Stimulated activated CD4-positive, alpha-beta T cell treated with anti-CD3 and anti-CD28 coated beads, Interleukin-2, amount 100 ng/mL, for 24 hours (primary cell): ENCODE measurements around the gene CLCN1.
"Not testable (repeated sequence)": the region's sequence is repeated elsewhere in the genome, so short reads cannot be mapped to it uniquely, and the experiment has no call there.

Source experiments
- DNase-seq, 2 donors: peaks; one replicate each; pipeline ENCODE4 v3.0.0-alpha.2; 2020

CLCN1 gene

GRCh38 chr7:143315776-143316175, at the start of gene CLCN1:
CLCN1 (plus strand) TSS chr7:143316111; CDS start chr7:143316213, 102 bp downstream.
- no peak for DNase-seq

DNA sequence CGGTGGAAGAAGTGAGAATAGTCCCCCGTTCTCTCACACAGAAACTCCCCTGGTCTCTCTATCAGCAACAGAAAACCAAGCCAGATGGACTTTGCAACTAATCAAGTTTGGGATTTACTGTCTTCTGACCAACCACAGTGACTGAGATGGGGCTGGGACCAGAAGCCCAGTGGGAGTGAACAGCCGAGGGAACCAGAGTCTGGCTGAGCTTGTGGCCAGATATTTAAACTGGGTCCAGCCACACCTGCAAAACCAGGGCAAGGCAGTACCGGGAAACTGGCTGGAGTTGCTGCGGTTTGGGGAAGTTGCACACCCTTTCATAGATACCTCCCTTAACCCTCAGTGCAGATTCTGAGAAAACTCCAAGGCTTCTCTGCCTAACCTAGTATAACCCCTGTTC, 46.7 kb upstream of the CLCN1 start:
- peak in 1 of 2 donors; percentile 15 for DNase-seq

DNA sequence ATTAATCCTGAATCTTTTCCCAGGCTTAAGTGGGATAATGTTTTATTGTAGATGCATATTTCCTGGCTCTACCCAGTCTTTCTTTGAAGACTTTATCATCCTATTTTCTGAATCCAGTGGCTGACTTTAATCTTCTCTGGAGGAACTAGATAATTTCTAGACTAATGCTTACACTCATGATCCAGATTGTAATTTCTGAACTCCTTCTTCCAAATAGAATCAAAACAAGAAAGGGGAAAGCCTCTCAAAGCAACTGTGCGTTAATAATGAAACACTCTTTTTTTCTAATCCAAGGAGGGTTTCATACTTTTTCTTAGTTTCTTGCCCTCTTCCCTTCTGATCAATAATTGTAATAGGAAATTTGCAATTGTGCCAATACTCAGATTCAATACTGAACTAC, 44.7 kb upstream of the CLCN1 start:
- DNase-seq: no peak

- DNase-seq: no peak
Observed at GRCh38 chr7:143272871-143273270, 43.0 kb upstream of the CLCN1 start.

DNA sequence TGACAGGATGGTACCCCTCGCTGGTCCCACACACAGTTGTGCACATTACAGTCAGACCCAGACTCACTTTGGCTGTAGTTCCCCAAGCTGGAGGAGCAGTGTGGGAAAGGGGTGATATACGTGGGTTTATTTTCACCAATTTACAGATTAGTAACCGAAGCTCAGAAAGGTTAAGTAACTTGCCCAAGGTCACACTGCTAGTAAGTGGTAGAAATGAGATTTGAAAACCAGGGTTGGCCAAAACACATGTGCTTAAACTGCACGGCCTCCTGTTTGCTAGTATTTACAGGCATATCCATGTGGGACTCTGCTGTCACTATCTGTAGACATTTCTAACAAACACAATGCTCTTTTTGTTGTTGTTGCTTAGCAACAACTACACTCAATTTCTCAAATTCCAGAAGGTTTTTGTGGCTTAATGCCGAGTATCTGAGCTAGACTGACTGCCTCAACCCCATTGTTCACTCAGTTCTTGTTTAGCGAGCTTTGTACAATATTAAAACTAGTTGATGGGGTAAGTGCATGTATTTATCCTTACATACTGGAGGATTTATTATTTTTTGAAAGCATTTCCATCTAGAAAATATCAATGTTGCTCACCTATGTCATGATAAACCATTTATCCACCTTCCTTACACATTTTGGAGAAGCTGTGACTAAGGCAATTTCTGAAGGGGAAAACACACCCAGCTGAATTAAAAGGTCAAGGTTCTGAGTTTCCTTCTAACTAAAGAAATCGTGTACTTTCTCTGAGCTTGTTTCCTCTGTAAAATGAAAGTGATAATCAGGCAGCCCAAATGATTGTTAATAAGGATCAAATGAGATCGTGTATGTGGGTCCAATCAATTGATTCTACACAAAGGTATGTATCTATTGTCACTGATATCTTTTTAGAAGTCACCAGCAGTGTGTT, 36.5 kb upstream of the CLCN1 start:
- DNase-seq: peak in 1 of 2 donors; percentile 15

GRCh38 chr7:143280160-143280559, 35.8 kb upstream of the CLCN1 start:
- no peak for DNase-seq

DNA sequence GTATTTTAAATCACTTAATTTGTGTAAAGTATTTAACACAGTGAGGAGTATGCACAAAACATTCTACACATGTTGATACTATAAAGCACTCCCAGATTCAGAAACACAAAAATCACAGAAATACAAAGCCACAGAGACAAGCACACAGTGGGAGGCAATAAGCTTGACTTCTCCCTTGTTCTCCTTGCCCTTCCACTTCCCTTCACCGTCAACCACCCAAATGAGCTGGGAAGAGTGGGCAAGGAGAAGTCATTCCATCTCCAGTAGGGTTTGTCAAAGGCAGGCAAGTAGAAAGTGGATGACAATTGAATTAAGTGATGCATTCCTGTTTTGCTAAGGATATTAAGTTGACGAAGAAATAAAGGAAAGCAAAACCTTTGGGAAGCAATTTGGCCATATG, 35.3 kb upstream of the CLCN1 start:
- no peak for DNase-seq

GRCh38 chr7:143281529-143281928, 34.4 kb upstream of the CLCN1 start:
- no peak for DNase-seq

DNA sequence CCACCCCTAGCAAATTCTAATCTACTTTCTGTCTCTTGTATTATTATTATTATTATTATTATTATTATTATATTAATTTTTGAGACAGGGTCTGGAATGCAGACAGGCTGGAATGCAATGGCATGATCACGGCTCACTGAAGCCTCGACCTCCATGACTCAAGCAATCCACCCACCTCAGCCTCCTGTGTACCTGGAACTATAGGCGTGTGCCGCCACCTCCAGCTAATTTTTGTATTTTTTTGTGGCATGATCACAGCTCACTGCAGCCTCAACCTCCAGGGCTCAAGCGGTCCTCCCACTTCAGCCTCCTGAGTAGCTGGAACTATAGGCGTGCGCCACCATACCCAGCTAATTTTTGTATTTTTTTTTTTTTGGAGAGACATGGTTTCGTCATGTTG, 33.8 kb upstream of the CLCN1 start:
- no peak for DNase-seq

- DNase-seq: no peak
Observed at GRCh38 chr7:143283381-143283780, 32.5 kb upstream of the CLCN1 start.

DNA sequence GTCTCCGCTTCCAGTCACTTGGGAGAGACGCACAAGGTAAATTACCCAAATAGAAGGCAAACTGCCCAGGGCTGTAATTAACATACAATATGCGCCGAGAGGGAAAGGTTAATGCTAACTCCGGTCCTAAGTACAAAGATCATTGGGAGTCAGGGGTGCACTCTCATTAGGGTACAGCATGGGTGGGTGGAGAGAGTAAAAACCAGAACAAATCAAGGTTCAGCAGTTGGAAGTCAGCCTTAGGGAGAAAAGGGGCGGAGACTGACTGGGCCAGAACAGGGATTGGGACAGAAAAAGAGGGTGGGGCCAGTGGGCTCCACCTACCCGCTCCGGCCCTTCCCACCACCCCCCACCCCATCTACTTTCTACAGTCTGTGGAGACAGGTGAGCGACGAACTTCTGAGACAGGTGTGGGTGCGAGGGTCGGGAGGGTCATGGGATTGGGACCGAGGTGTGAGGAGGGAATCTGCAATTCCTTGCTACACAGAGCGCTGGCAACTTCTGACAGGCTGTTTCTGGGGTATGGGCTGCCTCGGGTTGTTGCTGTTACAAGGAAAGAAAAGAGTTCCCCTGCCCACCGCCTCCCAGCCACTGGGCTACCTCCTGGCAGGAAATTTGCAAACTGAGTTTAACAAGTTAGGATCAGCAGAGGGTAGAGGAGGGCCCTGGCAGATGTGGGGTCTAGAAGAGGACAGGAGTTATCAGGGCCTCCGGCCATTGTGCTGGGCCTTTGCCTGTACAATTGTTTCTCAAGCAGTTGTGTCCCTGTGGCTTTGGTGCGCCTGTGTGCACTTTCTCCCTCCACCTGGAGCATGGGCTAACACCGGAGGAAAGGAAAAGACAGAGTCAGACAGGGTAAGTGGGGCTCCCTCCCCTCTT, 31.1 kb upstream of the CLCN1 start, which contains the start of gene TMEM139:
TSS of gene TMEM139 (plus strand) at position 368 of the 879 bp plus-strand sequence. CDS start 1,000 bp downstream, outside the sequence.
- no peak for DNase-seq

- no peak for DNase-seq
Observed at GRCh38 chr7:143285470-143285778, 30.5 kb upstream of the CLCN1 start.

DNA sequence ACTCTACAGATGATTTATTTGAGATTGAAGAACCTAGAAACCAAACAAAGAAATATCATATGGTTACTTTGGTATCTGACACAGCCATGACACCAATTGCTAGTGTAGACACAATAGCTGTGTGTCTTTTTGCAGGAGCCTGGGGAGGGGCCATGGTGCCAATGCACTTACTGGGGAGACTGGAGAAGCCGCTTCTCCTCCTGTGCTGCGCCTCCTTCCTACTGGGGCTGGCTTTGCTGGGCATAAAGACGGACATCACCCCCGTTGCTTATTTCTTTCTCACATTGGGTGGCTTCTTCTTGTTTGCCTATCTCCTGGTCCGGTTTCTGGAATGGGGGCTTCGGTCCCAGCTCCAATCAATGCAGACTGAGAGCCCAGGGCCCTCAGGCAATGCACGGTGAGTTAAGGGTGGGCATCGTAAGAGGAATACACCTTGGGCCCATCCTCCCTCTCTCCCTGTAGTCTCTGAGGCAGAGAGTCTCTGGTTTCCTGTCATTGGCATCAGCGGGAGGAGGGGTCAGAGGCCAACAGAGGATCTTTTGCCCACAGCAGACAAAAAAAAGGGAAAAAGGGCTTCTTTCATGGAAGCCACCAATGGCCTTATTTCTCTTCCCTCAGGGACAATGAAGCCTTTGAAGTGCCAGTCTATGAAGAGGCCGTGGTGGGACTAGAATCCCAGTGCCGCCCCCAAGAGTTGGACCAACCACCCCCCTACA, 29.9 kb upstream of the CLCN1 start:
- DNase-seq: no peak

DNA sequence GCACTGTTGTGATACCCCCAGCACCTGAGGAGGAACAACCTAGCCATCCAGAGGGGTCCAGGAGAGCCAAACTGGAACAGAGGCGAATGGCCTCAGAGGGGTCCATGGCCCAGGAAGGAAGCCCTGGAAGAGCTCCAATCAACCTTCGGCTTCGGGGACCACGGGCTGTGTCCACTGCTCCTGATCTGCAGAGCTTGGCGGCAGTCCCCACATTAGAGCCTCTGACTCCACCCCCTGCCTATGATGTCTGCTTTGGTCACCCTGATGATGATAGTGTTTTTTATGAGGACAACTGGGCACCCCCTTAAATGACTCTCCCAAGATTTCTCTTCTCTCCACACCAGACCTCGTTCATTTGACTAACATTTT, 29.4 kb upstream of the CLCN1 start:
- no peak for DNase-seq

- DNase-seq: no peak
Observed at GRCh38 chr7:143287339-143287934, 28.5 kb upstream of the CLCN1 start.

DNA sequence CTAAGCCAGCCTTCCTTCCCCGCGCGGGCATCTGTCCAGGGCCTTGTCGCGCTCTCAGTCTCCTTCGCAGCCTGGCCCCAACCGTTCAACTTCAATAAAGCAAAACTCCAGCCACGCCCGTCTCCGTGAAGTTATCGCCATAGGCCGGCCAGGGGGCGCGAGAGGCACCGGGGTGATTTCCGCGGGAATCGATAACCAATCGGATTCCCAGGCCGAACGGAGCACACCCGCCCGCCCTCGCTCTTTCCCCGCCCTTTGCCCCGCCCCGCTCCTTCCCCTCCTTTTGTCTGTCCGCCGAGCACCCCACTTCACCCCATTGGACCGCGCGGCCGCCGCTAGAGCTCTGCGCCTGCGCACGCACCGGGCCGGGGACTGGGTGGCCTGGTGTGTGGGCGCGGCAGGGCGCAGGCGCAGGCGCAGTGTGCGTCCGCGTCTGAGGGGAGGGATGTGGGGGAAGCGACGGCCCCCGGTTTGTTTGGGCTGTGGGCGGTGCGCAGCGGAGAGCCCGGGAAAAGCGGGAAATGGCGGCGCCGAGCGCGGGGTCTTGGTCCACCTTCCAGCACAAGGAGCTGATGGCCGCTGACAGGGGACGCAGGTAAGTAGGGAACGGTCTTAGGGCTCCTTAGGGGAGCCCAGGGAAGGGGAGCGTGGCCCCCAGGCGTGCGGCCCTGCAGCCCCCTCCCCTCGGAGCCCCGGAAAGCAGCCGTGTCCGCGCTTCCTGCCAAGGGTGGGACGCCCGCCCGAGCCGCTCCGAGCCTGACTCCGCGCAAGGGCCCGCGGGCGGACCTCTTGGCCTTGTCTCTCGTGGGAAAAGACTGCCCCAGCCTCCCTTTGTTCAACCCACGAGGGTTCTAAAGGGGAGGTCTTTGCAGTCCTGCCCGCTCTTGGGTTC, 27.7 kb upstream of the CLCN1 start, which contains the start of gene CASP2:
TSS of gene CASP2 (plus strand) at position 417 of the 892 bp plus-strand sequence. CDS start at position 522, 105 bp downstream.
- DNase-seq: peak; percentile 98 to 99

DNA sequence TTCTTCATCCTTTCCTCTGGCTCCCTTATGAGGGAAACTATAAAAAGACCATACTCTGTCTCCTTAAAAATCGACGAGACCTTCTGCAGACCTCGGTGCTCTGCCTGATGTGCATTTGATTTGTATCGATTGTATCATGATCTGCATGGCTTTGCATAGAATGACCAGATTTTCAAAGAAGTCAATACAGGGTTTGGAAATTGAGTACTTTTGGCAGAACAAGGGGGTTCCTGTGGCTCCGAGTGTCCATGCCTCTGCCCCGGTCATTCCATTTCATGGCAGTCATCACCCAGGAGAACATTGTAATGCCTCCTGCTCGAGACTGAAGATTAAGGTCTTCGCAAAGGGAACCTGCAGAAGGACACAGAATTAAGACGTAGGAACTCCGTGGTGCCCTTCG, 27.1 kb upstream of the CLCN1 start:
- no peak for DNase-seq

GRCh38 chr7:143289421-143289820, 26.5 kb upstream of the CLCN1 start:
- DNase-seq: no peak

GRCh38 chr7:143289888-143290287, 26.0 kb upstream of the CLCN1 start:
- DNase-seq: not testable (repeated sequence)

- DNase-seq: no peak
Observed at GRCh38 chr7:143290293-143290692, 25.6 kb upstream of the CLCN1 start.

DNA sequence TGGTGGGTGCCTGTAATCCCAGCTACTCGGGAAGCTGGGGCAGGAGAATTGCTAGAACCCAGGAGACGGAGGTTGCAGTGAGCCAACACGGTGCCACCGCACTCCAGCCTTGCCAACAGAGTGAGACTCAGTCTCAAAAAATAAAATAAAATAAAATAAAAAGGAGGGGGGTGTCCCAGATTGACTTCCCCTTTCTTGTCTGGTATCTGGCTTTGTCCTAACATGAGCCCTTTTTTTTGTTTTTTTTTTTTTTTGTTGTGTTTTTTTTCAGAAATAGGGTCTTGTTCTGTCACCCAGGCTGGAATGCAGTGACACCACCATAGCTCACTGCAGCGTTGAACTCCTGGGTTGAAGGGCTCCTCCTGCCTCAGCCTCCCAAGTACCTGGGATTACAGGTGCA, 23.0 kb upstream of the CLCN1 start:
- DNase-seq: no peak

DNA sequence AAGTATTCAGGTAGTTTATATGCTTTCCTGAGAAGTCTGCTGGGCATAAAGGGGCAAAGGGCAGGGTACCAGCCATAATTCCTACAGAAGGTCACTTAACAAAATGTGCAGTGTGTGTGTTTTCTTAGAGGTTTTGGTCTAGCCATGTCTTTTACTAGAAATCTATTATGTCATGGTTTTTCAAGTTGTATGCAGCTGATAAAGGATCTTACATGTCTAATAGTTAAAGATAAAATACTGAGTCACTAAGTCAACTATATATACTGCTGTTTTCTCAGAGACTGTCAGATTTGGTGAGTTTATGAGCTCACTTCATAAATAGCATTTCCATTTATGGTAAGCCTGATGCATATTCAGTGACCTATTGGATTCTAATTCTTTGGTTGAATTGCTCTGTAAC, 20.0 kb upstream of the CLCN1 start:
- DNase-seq: no peak
